Epidermal melanocyte (primary cell): ENCODE measurements around the gene CALHM6.
"Not testable (repeated sequence)": the region's sequence is repeated elsewhere in the genome, so short reads cannot be mapped to it uniquely, and the experiment has no call there.

ENCODE experiments used
- DNase-seq: peaks from one replicate; pipeline ENCODE4 v3.0.0; 2011; ENCODE audit warnings: low spot score; ENCODE audit not compliant: insufficient read length

The CALHM6 gene

GRCh38 chr6:116476002-116476678 lies 15.0 kb downstream of the CALHM6 start:
- no peak for DNase-seq

- no peak for DNase-seq
Observed at GRCh38 chr6:116482780-116483179, 21.6 kb downstream of the CALHM6 start.

DNA sequence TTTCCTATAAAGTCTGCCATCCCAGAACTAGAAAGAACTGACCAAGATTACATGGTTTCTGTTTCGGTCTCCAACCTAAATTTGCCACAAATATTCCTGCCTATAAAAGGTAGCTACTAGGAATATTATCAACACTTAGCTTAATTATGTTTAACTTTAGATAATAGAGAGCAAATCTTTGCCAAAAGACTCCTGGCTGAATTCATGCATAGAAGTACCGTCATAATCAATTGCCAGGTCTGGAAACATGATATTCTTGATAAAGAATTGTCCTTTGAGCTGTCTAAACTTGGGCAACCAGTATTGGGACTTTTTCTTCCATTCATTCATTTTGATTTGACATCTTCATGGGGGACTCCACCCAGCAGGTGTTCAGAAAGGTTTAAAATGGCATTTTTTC lies 22.4 kb downstream of the CALHM6 start:
- no peak for DNase-seq

DNA sequence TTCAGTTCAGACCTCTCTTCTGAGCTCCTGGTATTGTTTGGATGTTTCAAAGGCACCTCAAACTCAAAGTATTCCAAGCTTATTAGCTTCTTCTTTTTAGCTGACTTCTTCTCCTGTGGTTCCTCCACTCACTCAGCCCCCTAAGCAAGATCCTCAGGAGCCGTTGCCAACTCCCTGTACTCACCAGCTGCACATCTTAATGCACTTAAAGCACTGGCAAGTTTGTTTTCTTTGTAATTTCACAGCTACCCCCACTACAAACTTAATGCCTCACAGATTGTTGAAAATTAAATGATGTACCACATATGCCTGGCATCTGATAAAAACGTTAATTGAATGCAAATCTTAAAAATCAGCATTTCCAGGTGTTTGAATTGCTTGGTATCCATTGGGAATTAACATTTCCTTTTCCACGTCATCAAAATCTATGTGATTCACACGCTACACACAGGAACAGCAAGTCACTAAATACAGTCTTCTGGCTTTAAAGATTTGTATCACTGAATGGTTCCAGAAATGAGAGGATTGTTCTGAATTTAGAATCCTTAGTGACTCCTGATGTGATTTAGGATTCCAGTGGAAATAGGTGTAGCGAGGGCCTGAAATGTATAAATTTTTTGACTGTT lies 24.5 kb downstream of the CALHM6 start:
- no peak for DNase-seq

DNA sequence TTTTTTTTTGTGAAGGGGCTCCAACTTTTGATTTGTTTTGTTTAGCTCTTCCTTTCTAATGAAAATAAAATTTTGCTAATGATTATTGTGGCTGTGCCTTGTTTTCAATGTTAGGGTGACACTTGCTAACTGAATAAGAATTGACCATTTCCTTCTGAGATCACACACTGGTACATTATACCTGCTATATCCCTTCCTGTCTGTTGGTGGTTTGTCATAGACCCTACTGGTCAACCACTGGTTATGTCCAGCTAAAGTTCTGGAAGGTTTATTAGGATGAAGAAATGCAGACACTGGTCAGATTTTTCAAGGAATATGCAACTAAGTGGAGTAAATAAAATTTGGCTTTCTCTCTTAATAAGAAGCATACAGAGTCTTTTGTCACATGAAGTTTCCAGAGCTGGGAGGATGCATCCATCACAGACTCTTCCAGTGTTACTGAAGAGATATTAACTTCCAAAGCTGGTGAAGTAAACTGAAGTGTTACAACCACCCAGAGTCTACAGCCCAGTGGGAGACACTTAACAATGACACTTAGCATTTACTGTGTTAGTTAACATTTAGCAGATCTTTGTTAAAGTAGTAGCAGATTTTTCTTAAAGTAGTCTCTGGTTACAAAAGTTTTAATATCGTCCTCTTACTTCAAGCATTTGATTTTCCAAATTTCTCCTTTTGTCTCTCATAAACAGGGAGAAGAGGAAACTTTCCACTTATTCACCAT lies 30.6 kb downstream of the CALHM6 start:
- DNase-seq: no peak

- DNase-seq: no peak
Observed at GRCh38 chr6:116492331-116493067, 31.3 kb downstream of the CALHM6 start.

DNA sequence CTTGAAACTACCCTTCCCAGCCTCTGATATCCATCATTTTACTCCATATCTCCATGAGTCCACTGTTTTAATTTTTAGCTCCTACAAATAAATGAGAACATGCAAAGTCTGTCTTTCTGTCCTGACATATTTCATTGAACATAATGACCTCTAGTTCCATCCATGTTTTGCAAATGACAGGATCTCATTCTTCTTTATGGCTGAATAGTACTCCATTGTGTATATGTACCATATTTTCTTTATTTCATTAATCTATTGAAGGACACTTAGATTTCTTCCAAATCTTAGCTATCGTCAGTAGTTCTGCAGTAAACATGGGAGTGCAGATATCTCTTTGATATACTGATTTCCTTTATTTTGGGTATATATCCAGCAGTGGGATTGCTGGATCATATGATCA lies 34.0 kb downstream of the CALHM6 start:
- DNase-seq: not testable (repeated sequence)

DNA sequence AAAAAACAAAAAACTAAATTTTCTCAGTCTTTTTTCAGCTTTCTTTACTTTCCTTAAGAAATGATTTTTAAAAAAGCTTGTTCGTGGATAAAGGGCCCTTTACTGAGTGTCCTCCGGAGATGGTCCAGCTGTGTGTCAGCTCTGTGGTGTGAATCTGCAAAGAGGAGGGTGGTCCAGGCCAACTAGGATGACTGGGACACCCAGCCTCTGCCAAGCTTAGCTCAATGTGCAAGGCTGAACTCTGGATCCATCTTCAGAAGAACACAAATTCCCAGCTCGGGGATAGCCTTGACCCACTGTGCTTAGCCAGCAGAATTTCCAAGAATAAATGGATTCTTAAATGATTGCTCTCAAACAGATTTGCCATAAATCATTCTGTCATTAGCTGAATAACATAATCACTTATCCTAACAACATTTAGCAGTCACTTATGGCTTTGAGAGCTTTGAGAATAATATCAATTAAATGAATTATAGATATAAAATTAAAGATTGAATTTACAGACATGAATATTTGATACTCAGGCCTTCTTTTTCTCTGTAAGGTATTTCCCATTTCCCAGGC lies 36.0 kb downstream of the CALHM6 start:
- no peak for DNase-seq

GRCh38 chr6:116500969-116501433 lies 39.8 kb downstream of the CALHM6 start:
- DNase-seq: no peak

- DNase-seq: no peak
Observed at GRCh38 chr6:116507324-116507723, 46.1 kb downstream of the CALHM6 start.

- no peak for DNase-seq
Observed at GRCh38 chr6:116508527-116508926, 47.4 kb downstream of the CALHM6 start.

- peak; percentile 29 for DNase-seq
Observed at GRCh38 chr6:116511424-116512110, 50.4 kb downstream of the CALHM6 start, which contains the start of gene CALHM5. TSS of gene CALHM5 (plus strand) at chr6:116511639. CDS start at chr6:116511697, 58 bp downstream.

- DNase-seq: no peak
Observed at GRCh38 chr6:116512111-116512559, 51.0 kb downstream of the CALHM6 start.

GRCh38 chr6:116512734-116513133 lies 51.6 kb downstream of the CALHM6 start:
- DNase-seq: no peak
